ENCODE data around the gene PGBD5.

GRCh38 chr1:230355128-230355527 is 71.0 kb downstream of the PGBD5 start:
- TF ChIP-seq POLR2AphosphoS5 (IDR thresholded peaks at IDR 0.05; ENCODE audit: borderline replicate concordance, low read depth, low read length), result no peak
- TF ChIP-seq EZH2 (IDR thresholded peaks at IDR 0.05), result no peak
